Activated T-cell treated with anti-CD3 and anti-CD28 coated beads for 1 hour (primary cell): ENCODE data around the gene ANTXR1.

ENCODE experiments used
- DNase-seq: peaks from one replicate; pipeline ENCODE4 v3.0.0-alpha.2; 2020; ENCODE audit warnings: low read depth

ANTXR1 gene

DNA sequence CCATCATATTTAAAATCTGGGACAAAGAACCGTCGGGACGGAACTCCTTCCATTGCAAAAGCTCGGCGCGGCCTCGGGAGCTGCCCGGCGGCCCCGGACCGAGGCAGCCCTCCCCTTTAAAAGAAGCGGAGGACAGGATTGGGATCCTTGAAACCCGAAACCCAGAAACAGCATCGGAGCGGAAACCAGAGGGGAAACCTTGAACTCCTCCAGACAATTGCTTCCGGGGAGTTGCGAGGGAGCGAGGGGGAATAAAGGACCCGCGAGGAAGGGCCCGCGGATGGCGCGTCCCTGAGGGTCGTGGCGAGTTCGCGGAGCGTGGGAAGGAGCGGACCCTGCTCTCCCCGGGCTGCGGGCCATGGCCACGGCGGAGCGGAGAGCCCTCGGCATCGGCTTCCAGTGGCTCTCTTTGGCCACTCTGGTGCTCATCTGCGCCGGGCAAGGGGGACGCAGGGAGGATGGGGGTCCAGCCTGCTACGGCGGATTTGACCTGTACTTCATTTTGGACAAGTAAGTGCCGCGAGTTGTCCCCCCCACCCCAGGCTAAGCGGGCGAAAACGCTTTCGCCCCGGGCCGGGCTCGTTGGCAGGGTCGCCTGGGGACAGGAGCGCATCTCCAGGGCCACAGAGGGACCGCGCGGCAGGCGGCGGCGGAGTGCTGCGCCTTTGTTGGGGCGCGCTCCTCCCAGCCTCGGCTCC, at the start of gene ANTXR1:
TSS of gene ANTXR1 (plus strand) at position 38 of the 698 bp plus-strand sequence. CDS start at position 359, 321 bp downstream.
- DNase-seq = no peak

DNA sequence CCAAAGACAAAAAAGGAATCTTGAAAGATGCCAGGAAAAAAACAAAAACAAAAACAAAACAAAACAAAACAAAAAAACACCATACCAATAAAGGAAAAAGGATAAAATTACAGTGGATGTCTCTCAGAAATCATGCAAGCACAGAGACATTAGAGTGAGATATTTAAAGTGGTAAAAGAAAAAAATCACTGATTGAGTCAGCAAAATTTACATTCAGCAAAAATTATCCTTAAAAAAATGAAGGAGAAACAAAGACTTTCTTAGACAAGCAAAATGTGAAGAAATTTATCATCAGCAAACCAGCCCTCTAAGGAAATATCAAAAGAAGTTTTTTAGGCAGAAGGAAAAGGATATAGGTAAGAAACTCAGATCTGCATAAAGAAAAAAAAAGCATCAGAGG, 48.7 kb upstream of the ANTXR1 start:
- no peak for DNase-seq

DNA sequence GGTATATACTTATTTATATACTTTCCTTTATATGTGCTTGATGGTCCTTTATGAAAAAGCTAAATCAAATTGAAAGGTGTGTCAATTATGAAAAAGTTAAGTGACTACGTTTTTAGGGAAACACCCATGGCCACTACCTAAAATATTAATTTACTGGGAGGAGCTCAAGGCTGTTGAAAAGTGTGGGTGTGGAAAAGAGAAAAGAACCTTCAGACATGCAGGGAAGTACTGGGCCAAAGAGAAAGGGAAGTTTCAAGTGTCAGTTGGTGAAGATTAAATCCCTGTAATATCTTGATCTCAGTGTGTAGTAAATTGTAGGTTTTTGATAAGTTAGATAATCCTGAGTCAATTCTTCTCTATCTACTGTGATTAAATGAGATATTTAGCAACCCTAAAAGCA, 44.8 kb upstream of the ANTXR1 start:
- no peak for DNase-seq

DNA sequence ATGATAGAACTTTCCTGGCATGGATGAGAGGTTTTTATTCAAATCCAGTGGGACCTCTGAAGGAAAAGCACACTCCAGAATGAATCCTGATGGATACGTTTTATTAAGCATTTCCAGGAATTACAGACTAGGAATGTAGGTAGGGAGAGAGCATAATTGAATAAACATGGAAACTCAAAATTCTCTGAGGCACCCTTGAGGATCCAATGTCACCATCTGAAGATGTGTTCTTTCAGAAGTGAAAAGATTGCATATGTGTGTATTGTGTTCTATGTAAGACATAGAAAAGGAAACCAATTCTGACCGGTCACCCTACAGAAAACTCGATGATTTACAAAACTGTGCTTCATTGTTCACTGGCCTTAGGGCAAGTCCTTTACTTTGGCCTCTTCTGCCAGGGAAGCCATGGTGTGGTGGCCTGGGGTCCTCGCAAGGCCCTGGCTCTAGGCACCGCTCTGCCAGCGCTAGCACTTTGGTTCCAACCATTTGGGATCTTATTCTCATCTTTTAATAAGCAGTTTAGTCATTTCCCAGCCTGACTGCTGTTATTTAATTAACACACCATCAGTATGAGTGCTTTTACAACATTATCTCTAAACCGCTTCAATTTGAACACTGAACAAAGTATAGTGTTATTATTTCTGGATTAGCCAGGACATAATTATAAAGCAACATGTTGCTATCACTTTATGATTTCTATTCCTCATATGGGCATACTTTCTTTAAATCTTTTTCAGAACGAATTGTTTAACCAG, 43.1 kb upstream of the ANTXR1 start:
- no peak for DNase-seq

DNA sequence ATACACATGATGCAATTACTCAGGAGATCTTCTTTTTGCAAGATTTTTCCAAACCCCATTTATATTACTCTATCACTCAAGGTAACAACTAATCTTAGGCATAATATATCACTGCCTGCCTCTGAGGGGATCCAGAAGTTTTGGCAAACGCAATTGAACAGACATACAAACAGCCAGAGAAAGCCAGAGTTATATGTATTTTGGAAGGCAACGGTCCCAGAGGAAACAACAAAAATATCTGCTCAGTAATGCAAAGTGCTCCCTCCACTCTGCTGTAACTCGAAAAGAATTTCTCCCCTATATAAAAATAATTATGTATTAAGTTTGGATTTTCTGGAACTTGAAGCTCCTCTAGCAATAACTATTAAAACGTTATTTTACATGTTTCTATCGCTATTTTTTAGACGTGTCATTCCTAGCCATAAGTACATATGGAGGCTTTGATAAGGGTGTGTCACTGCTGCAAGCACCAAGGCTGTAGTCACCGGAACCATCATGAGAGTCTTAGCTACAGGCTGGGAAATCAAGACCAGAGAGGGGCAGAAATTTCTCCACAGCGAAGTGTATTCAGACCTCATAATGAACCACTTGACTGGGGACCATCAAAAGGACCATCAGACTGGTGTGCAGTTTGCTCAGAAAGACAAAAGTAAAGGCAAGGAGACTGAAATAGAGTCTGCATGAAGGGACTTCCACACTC, 42.3 kb upstream of the ANTXR1 start:
- no peak for DNase-seq

DNA sequence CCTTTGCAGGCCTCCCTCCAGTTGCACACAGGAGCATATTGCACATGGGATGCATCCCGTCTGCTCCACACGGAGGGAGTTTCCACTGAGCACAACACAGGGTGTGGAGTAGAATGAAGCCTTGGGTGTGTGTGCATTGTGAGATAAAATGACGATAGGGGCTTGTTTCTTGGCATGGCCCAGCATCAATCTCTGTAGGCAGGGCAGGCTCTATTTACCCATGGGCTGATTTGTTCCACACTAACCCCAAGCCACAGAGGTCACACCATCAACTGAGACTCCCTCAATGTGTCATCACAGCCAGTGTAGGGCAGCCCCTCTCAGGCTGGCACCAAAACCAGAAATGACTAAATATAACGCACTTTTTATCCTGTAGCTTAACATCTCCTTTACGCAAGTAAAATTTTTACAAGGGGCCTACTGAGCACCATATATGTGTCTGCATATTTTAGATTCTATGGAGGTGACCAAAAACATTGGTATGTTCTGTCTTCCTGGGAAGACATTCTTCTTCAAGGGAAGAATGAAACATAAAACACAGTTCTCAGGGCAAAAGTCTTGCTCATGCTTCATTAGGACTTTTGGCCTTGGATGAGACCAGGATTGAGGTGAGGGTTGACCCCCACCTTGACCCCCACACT, 41.3 kb upstream of the ANTXR1 start:
- DNase-seq = no peak

DNA sequence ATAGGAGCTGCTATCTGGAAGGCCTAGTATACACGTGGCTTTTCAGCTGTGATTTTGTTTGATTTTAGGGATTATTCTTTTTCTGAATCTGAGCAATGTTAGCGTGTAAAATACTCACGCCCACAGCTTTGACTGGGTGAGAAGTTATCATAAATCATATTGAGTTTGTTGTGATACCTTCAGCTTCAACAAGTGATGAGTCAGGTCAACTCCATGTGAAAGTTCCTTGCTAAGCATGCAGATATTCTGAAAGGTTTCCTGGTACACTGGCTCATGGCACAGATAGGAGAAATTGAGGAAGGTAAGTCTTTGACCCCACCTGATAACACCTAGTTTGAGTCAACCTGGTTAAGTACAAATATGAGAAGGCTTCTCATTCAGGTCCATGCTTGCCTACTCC, 38.7 kb upstream of the ANTXR1 start, which contains the start of gene GKN1:
TSS of gene GKN1 (plus strand) at position 386 of the 400 bp plus-strand sequence. CDS start 42 bp downstream, outside the sequence.
- DNase-seq = no peak

DNA sequence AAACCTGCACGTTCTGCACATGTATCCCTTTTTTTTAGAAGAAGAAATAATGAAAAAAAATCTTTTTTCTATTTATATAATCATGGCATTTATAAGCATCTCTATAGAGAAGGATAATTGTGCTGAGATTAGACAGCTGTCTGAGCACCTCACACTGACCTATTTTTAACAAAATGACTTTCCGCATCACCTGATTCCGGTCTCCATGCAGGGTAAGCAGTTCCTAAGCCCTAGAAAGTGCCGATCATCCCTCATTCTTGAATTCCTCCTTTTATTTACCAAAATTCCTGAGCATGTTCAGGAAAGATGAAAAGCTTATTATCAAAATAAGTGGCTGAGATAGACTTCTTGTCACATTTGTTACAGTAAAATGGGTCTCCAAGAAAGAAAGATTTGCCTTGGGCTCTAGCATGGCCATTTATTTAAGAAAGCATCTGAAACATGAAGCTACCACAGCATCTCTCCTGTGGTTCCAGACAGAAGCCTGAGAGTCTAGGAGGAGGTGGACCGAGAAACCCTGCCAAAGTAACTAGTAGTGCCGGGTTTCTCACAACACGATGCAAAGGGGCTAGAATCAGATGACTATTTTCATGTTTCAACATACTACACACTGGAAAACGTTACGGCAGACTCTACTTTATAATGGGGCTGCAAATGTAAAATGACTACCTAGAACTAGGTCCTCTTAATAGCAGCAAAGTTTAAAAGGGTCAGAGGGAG, 37.9 kb upstream of the ANTXR1 start:
- DNase-seq = no peak

DNA sequence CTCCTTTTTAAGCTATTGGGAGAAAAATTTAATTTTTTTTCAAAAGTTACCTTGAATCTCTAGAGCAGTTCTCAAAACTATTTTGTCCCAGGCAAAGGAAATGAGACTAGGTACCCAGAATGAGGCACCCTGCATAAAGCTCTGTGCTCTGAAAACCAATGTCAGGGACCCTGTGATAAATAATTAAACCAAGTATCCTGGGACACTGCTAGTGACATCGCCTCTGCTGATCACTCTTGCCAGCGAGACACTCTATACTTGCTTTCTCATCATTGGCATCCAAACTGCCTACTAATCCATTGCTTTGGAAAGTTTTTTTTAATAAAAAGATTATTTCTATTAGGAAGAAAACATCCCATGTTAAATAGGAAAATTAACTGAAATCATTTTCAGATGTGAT, 37.1 kb upstream of the ANTXR1 start:
- DNase-seq = no peak

DNA sequence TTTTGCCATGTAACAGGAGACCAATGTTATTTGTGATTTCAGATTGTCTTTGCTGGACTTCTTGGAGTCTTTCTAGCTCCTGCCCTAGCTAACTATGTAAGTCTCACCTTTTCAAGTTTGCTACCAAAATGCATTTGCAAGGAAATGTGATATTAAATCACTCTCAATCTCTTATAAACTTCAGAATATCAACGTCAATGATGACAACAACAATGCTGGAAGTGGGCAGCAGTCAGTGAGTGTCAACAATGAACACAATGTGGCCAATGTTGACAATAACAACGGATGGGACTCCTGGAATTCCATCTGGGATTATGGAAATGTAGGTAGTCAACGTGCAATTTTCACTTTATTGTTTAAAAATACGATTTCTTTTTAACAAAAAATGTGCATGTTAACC, 35.5 kb upstream of the ANTXR1 start:
- DNase-seq = no peak

DNA sequence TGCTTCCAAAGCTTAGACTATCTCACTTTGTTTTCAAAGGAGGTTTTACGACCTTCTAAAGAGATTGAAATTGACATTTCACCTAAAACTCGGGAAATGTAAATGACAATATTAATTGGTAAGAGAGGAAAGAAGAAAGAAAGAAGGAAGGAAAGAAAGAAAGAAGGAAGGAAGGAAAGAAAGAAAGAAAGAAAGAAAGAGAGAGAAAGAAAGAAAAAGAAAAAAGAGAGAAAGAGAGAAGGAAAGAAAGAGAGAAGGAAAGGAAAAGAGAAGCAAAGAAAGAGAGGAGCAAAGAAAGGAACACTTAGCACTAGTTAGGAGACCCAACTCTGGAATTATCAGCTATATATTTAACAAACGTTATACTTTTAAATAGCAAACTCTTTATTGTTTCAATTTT, 34.9 kb upstream of the ANTXR1 start:
- DNase-seq = no peak

DNA sequence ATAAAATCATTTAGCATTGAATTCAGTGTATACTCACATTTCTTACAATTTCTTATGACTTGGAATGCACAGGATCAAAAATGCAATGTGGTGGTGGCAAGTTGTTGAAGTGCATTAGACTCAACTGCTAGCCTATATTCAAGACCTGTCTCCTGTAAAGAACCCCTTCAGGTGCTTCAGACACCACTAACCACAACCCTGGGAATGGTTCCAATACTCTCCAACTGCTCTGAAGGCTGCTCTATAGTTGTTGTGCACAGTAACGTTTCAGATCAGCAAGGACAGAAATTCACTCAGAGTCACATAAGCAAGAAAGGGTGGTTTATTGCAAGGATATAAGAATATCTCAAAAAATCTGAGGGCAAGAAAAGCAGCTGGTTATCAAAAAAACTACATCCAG, 32.0 kb upstream of the ANTXR1 start:
- DNase-seq = no peak

DNA sequence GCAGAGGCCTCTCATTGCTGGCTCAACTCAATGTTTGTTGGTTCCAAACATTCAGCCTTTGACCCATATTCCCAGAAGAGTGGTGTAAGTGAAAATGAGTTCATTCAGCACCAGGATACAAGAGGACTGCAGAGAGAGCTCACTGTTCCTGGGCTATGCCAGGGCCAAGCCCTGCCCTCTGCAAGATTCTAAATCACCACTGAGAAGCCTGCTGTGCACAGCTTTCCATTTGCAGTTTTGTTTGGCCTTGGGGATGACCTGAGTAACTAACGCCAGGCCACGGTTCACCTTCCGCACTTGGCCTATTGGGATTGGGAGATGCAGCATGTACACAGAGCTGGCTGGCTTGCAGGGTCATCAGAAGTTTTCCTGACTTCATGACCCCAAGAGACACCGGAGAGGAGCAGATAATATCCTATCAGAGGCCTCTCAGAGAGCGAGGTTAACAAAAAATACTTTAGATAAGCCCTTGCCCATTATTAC, 25.9 kb upstream of the ANTXR1 start:
- DNase-seq = no peak

DNA sequence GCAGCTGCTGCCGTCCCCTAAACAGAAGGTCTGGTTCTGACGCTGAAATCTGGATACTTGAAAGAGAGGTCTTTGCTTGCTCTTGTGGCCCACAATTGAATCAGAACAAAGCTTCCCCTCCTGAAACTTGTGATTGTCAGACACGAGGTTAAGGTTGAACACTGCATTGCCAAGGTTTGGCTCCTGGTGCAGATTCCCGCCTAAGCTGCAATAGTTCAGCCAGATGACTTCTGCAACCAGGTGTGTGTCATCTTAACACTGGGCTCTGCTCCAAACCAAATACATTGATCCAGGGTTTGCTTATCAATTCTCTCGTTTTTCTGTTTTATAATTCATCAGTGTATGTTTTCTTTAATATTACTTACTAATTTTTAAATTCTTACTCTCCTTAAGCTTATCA, 23.9 kb upstream of the ANTXR1 start:
- DNase-seq = no peak

DNA sequence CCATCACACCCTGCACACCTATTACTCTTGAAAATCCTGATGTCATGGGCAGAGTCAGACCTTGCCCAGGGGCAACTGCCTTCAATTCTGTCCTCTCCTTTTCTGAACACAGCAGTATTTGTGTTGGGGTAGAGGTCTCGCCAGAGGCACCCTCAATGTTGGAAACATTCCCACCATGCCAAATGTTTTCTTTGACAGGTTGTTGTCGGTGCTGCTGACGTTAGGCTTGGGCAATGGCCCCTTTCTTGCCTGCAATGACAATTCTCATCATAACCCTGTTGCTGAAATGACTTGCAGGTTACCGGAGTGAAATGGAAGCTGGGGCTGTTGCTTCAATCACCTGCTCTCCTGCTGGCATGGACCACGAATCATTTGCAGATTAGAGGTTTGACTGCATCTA, 20.6 kb upstream of the ANTXR1 start:
- DNase-seq = no peak

DNA sequence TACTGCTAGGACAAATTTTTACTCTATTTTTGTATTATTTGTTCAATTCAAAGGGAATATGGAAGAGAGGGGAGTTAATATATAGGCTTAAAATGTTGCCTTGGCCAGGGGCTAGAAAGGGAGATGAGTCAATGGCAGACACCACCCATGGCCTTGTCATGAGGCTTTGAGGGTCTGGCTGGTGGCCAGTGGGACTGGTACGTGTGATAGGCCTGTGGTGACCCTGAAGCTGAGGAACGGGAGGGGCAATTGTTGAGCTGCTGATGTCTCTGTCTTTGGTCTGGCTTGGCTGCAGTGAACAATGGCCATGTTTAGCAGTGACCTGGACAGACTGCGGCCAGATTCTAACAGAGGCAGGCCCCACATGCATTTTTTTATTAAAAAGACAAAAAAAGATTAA, 20.0 kb upstream of the ANTXR1 start:
- no peak for DNase-seq

DNA sequence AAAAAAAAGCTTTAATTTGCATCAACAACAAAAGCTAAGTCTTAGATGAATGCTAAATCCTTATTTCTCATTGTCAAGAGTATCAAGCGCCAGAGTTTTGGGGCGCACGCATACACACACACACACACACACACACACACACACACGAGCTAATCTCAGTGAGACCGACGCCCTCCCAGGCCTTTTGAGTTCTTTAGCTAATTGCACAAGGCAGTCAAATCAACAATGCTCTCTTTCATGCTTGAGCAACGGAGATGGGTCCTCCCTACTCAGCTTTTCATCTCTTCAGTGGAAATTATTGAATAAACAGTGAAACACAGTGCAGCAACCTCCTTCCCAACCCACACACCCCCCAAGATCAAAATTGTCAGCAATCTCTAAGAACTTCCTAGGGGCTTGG, 19.3 kb upstream of the ANTXR1 start:
- no peak for DNase-seq

DNA sequence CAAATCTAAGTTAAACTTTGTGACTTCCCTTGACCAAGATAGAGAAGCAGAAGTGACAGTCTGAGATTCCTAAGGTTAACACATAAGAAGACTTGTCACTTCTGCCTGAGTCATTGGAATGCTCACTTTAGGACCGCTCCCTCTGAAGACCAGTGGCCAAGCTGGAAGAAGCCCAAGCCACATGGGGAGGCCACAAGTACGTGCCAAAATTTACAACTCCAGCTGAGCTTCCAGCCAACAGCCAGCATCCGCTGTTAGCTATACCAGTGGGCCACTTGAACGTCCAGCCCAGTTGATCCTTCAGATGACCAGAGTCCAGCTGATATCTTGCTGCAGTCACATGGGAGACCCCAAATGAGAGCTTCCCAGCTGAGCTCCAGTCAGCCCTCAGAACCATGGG, 18.1 kb upstream of the ANTXR1 start:
- DNase-seq = no peak

DNA sequence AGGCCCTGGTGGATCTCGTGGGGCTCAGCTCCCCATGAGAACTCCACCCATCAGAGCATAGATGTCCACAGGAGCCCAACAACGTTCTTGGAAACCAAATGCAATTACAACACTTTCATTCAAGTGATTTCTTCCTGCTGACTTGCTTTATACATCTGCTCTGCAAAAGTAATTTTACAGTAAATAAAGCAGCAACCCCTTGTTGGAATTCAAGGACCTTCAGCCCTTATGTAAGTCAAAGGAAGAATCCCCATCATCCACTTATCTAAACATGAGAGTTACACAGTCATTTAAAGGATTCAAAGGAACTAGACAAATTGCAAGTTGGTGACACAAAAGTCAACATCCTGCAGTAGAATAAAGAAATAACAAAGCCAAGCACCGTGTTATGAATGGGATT, 17.1 kb upstream of the ANTXR1 start:
- DNase-seq = no peak

DNA sequence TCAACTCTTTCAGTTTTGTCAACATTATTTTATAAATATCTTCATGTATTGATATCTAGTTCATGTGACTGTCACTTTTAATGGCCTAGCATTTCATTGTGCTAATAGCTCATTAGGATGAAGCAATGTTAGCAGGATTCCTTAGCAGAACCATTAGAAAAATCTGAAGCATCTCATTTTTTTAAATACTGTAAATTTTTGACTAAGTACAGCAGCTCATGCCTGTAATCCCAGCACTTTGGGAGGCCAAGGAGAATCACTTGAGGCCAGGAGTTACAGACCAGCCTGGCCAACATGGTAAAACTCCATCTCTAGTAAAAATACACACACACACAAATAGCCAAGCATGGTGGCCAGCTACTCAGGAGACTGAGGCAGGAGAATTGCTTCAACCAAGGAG, 15.6 kb upstream of the ANTXR1 start:
- no peak for DNase-seq

DNA sequence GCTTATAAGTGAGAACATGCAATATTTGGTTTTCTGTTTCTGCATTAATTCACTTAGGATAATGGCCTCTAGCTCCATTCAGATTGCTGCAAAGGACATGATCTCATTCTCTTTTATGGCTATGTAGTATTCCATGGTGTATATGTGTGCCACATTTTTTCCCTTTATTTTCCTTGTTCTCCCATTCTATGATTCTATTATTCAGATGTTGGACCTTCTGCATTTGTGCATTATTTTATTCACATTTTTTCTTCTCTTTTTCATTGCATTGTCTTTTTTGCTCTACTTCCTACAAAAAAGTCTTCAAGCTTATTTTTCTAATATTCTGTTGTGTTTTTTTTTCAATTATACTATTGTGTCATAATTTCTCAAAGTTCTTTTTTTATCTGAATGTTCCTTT, 11.1 kb upstream of the ANTXR1 start:
- no peak for DNase-seq

DNA sequence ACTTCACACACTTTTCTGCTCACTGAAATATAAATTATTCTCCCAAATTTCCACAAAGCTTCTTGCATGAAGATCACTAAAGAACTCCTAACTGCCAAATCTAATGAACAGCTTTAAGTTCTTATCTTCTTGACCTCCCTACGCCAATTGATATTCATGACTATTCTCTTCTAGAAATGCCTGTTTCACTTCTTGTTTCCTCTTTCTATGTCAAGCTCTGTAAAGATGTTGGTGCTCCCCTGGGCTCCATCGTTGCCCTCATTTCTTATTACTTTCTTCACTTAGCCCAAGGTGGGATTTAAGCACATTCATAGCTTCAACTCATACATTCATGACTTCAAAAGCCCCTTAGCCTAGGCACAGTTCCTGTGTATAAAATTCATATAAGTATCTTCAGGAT, 9.2 kb upstream of the ANTXR1 start:
- no peak for DNase-seq
